Glomerular visceral epithelial cell (primary cell): ENCODE data around the gene CKAP2L.

Experiments
- DNase-seq: peaks from one replicate; pipeline ENCODE4 v3.0.0-alpha.2; 2016; ENCODE audit errors: extremely low spot score

Gene CKAP2L

DNA sequence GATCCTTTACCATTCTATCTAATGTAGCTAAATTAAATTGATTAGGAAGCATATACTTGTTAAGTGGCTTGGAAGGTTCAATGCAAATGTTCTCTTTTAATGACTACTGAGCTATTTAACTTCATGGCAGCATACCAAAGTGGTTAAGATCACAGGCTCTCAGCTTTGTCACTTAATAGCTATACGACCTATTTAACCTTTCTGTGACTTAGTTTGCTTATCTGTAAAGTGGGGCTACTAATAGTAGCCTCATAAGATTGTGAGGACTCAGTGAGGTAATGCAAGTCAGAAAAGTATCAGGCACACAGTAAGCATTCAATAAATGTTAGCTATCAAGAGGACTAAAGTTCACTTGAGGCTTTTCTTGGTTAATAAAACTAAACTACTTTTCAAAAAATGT, 4.3 kb downstream of the CKAP2L start:
- DNase-seq: no peak

- DNase-seq: no peak
Measured at GRCh38 chr2:112758711-112759110, 5.7 kb downstream of the CKAP2L start.

- no peak for DNase-seq
Measured at GRCh38 chr2:112757265-112757664, 7.1 kb downstream of the CKAP2L start.

DNA sequence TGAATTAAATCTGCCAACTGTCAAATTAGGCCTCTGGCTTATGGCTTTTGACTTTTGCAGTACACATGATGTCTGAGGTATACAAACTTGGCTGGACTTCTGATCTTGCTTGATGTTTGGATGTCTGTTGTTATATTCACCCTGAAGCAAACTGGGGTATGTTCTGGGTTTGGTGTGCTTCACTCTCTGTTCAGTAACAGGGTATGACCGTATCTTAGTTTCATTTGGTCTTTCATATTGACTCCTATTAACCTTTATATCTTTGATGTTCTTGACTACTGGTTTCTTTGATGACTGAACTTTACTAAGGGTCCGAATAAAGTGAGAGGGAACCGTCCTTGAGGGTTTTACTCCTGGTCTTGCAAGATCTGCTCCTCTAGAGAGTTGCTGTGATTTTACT, 8.2 kb downstream of the CKAP2L start:
- DNase-seq: no peak

GRCh38 chr2:112755444-112755843, 9.0 kb downstream of the CKAP2L start:
- no peak for DNase-seq

- DNase-seq: no peak
Measured at GRCh38 chr2:112754564-112754963, 9.8 kb downstream of the CKAP2L start.

- DNase-seq: no peak
Measured at GRCh38 chr2:112752667-112753066, 11.7 kb downstream of the CKAP2L start.

DNA sequence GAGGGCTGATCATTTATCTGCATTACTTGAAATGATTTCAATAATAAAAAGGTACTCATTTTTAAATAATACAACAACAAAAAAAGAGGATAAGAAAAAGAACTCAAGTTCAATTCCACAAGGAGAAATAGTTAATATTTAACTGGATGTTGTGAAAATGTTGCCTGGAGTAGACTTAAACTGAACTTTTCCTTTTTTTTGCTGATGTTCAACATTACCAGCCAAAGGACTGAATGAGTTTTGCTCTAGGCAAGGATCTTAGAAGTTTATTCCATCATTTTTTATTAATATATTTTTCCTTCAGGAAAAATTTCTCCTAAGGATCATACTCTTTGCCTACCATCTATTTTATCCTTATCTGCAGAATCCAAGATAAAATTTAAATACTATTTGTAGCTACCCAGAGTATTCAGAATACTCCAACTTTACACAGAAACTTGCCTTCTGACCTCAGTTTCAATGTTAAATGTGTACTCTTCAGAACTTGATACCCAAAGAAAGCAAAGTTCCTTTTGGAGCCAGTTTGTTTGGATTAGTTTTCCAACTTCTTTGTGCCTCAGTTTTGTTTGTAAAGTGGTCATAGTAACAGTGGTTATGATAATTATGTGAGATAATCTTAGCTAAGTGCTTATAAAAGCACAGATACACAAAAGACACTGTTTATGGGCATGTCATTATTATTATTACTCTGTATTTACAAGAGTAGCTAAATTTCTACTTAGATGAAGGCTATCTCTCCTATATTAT, 12.8 kb downstream of the CKAP2L start:
- no peak for DNase-seq

DNA sequence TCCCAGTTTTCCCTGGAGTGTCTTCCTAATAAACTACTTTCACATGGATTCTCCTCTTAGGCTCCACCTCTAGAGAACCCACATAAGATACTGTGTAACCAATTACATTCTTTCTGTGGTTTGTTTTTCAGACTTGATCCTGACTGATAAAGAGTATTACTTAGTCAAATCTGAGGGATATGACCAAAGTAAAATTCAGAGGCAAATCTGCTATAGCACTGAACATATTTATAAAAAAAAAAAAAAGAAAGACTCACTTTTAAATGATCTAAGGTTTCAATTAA, 13.9 kb downstream of the CKAP2L start:
- peak; percentile 40 for DNase-seq

- DNase-seq: peak; percentile 85
Measured at GRCh38 chr2:112749755-112750559, 14.5 kb downstream of the CKAP2L start.

- no peak for DNase-seq
Measured at GRCh38 chr2:112740527-112740926, 23.9 kb downstream of the CKAP2L start.

- DNase-seq: no peak
Measured at GRCh38 chr2:112737542-112738232, 26.7 kb downstream of the CKAP2L start.

DNA sequence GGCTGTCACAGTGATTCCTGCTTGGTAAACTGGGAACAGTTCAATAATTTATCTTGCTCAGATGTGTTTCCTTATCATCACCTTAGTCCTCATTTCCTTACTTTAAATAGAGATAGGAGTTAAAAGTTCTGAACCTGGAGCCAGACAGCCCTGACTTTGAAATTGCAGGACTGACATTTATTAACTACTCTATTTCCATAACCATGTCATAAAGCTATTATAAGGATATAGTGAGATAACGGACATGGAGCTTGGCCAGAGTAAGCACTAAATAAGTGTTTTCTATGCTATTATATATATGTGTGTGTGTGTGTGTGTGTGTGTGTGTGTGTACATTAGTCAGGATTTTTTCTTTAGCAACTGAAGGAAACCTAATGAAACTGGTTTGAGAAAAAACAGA, 30.5 kb downstream of the CKAP2L start:
- no peak for DNase-seq

DNA sequence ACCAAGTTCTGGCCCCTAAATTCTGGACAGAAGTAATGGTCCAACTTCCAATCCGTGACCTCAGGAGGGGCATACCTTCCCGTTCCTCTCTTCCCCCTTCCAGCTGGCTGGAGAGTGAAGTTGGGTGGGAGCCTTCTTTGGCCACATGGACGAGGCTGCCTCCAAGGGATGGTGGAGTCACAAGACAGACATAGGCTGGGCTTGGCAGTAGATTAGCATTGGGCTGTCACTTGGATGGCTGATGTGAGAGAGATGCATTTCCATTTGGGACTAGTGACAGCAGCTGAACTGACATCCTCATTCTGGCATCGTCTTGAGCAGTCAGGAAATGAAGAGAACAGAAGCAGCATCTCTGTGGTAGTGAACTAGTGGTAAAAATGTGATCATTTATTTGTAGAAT, 31.0 kb downstream of the CKAP2L start:
- no peak for DNase-seq

DNA sequence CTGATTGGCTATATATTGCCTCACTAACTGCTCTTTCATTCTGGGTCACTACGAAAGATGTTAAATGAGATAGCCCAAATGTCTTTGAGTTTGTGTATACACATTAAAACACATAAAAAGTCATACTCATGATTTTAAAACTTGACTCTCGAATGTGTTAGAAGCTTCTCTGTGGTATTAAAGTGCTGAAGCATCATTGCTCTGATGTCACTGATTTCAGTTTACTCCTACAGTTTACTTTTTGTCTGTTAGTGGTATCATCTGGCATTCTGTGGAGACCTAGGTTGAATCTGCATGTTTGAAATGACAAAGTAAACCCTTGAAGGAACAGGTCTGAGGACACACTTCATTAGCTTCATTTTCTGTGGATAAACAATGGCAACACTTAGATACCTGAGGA, 32.9 kb downstream of the CKAP2L start:
- DNase-seq: no peak

DNA sequence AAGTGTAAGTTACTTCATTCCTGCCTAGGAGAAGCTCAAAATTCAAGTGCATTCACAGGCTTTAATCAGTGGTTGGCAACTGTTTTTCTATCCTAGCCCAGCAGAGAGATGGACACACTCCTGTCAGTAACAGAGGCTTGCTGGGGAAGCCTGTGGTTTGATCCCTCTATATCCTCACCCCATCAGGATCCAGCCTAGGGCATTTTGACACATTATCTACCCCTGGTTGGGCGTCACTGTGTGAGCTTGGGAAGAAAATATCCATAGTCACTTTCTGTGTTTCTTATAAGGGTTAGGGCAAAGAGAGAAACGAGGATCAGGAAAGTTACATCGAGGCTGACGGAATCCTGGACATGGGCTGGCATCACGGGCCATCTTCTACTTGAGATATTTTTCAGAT, 33.6 kb downstream of the CKAP2L start:
- no peak for DNase-seq

- no peak for DNase-seq
Measured at GRCh38 chr2:112730216-112730615, 34.2 kb downstream of the CKAP2L start.

- DNase-seq: no peak
Measured at GRCh38 chr2:112728378-112729175, 35.8 kb downstream of the CKAP2L start.

DNA sequence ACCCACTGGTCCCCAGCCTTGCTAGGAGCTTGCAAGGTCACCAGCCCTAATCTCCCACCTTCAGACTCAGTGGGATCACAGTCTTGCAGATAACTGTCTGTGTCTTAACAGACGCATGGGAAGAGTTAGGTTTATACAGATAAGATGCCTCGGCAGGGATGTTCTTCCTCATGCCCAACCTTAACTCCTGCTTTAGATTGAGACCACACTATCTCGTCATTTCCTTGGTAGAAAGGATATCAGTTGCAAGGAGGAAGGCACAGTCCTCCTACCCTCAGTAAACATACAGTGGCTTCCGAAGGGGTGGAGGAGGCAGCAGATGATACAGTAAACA, 36.4 kb downstream of the CKAP2L start:
- no peak for DNase-seq

DNA sequence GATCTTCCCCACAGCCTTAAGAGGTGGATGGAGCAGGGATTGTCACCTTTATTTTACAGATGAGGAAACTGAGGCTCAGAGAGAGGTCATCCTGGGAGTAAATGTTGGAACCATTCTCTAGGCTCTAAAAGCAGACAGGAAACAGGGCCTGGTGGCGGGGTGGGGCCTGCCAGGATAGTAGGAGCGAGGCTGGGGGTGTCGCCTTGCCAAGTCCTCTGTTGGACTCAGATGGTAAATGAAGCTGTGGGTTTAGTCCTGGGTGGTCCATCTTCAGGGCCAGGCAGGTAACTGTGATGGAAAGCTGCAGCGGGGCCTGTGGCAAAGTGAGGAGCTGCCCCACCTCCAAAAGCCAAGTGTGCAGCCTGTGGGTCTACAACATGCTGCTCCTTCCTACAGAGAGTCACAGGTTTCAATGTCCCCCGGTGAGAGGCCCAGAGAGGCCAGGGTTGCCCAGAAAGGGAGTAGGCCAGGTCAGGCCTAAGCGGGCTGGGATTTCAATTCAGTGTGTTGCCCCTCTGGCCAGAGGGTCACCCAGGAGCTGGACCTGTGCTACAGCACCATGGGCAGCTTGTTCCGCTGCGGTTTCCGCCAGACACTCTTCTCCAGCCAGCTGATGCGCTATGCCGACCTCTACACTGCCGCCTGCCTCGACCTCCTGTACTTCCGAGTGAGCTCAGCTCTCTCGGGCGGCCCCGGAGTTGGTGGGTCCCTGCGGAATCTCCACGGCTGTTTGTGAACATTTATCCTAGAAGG, 37.0 kb downstream of the CKAP2L start:
- DNase-seq: no peak

DNA sequence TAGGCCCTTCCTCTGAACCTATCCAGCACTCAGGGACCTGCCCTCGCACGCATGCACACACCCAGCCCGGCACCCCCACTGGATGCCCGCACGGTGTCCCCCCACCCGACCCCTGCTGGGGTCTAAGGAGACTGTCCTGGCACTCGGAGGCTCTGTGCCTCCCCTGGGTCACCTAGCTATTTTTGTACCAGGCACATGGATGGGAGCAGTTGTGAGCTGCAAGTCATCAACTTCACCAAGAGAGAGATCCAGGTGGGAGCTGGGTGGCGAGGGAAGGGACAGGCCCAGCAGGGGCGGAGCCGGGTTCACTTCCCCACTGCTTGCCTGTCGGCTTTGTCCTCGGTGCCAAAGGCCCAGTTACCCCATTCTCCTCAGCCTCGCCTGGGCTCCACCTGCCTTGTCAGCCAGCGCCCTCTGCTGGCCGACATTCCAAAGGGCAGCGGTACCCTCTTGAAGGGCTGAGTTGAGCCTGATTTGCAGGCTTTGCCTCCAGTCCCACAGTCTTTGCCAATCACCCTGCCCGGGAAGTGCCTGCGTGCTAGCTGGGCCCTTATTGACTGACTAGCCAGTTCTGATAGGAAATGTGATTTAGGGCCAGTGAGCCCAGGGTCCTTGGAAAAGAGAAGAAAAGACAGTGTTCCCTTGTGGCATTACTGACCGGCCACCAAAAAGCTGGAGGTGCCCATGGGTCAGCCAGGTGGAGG, 37.8 kb downstream of the CKAP2L start:
- DNase-seq: peak; percentile 95
